Frontal cortex (tissue), 4 donors: ENCODE results near the gene SWT1. TPM values are rescaled to one million over a fixed set of nuclear protein-coding genes. Genes with fewer than 3 reads are reported as not detected.
"Not testable (repeated sequence)": the region's sequence is repeated elsewhere in the genome, so short reads cannot be mapped to it uniquely, and the experiment has no call there.

Experiments
- DNase-seq, 2 donors: peaks; one replicate each; pipeline ENCODE4 v3.0.0; 2012; ENCODE audit warnings: low spot score in 2 of 2
- FAIRE-seq: peaks from 2 replicates; lab custom pipeline; 2012; peaks lifted over from hg19 to GRCh38; lab: Jason Lieb, UNC
- total RNA-seq: library from RNA; depleted of rRNA; stranded (reverse); fragments of >200 nt; gene quantifications from one replicate; pipeline ENCODE4 v1.2.3, GENCODE V29; 2014
- donor health status: control.
- donor health status: control.
- donor health status: control.

The SWT1 gene
- total RNA-seq, 1 donor from 2014 or later: 59.5 TPM

- DNase-seq (no peak), FAIRE-seq (no peak)
Observed at GRCh38 chr1:185239861-185240260, 82.9 kb downstream of the SWT1 start.

- FAIRE-seq (no peak), DNase-seq (no peak)
Observed at GRCh38 chr1:185241127-185241526, 84.2 kb downstream of the SWT1 start.

- no peak for FAIRE-seq
- no peak for DNase-seq
Observed at GRCh38 chr1:185244015-185244747, 87.2 kb downstream of the SWT1 start.

GRCh38 chr1:185245466-185245865 is 88.5 kb downstream of the SWT1 start:
- FAIRE-seq: no peak
- no peak for DNase-seq

- no peak for FAIRE-seq
- DNase-seq: no peak
Observed at GRCh38 chr1:185249563-185249962, 92.6 kb downstream of the SWT1 start.

GRCh38 chr1:185250063-185250462 is 93.1 kb downstream of the SWT1 start:
- DNase-seq: no peak
- no peak for FAIRE-seq

GRCh38 chr1:185251928-185252327 is 95.0 kb downstream of the SWT1 start:
- not testable (repeated sequence) for DNase-seq, FAIRE-seq

- DNase-seq, FAIRE-seq: not testable (repeated sequence)
Observed at GRCh38 chr1:185252404-185252803, 95.4 kb downstream of the SWT1 start.

- DNase-seq, FAIRE-seq: not testable (repeated sequence)
Observed at GRCh38 chr1:185255595-185255994, 98.6 kb downstream of the SWT1 start.

GRCh38 chr1:185257116-185257949 is 100.4 kb downstream of the SWT1 start:
- not testable (repeated sequence) for DNase-seq, FAIRE-seq

- no peak for DNase-seq
- FAIRE-seq: no peak
Observed at GRCh38 chr1:185257950-185258208, 100.9 kb downstream of the SWT1 start.

GRCh38 chr1:185258676-185259075 is 101.7 kb downstream of the SWT1 start:
- FAIRE-seq (no peak), DNase-seq (no peak)

GRCh38 chr1:185260611-185261010 is 103.6 kb downstream of the SWT1 start:
- no peak for DNase-seq
- FAIRE-seq: no peak

GRCh38 chr1:185262151-185262550 is 105.2 kb downstream of the SWT1 start:
- FAIRE-seq: no peak

GRCh38 chr1:185263292-185263691 is 106.3 kb downstream of the SWT1 start:
- FAIRE-seq (no peak), DNase-seq (no peak)

More at GRCh38 chr1:185262151-185262550, 105.2 kb downstream of the SWT1 start:
- no peak for DNase-seq

GRCh38 chr1:185263780-185264179 is 106.8 kb downstream of the SWT1 start:
- no peak for FAIRE-seq

GRCh38 chr1:185265314-185265713 is 108.3 kb downstream of the SWT1 start:
- FAIRE-seq: no peak
- no peak for DNase-seq

More at GRCh38 chr1:185263780-185264179, 106.8 kb downstream of the SWT1 start:
- DNase-seq: no peak

- no peak for FAIRE-seq
- DNase-seq: no peak
Observed at GRCh38 chr1:185267301-185267700, 110.3 kb downstream of the SWT1 start.

GRCh38 chr1:185267701-185268100 is 110.7 kb downstream of the SWT1 start:
- DNase-seq: no peak
- FAIRE-seq: no peak

- FAIRE-seq (no peak), DNase-seq (no peak)
Observed at GRCh38 chr1:185268352-185268751, 111.4 kb downstream of the SWT1 start.

- no peak for FAIRE-seq
Observed at GRCh38 chr1:185271921-185272320, 115.0 kb downstream of the SWT1 start.

More at GRCh38 chr1:185271921-185272320, 115.0 kb downstream of the SWT1 start:
- no peak for DNase-seq
